ENCODE measurements around the gene TBC1D19. TPM values are rescaled to one million over a fixed set of nuclear protein-coding genes. Genes with fewer than 3 reads are reported as not detected.

TBC1D19 gene
- total and polyA plus RNA-seq, 2 donors (not counting 1 experiment from before 2014, with no cell fraction given), result 1.8 to 11.0 TPM

GRCh38 chr4:26779674-26780073 lies 195.8 kb downstream of the TBC1D19 start:
- Histone ChIP-seq H3K36me3 (replicated peaks in 1 of 2; ENCODE audit: control extremely low read depth in 1 of 2, control insufficient read depth in 1 of 2, extremely low read depth in 1 of 2, insufficient read depth in 2 of 2, low read length in 1 of 2) (no peaks in the 10 kb centered on the region), H3K9me3 (ENCODE audit: control extremely low read depth in 1 of 3, control insufficient read depth in 2 of 3, insufficient read depth in 1 of 3, low read length in 2 of 3) (no peaks in the 10 kb centered on the region), H3K27ac (ENCODE audit: low read length in 2 of 2) (no peak overlapping the region), H3K79me2 (ENCODE audit: control insufficient read depth, insufficient read depth, low read length) (no peaks in the 10 kb centered on the region), H3K9ac (ENCODE audit: low read length) (no peak overlapping the region), H3K4me1 (ENCODE audit: control insufficient read depth in 2 of 2, insufficient read depth in 2 of 2, low read length in 2 of 2) (peaks cover 4 to 5% of the 10 kb centered on the region in 2 donors), H4K20me1 (ENCODE audit: control insufficient read depth, insufficient read depth, low read length, poor library complexity, severe bottlenecking) (no peaks in the 10 kb centered on the region), H3K4me2 (replicated peaks; ENCODE audit: low read depth, low read length, poor library complexity, severe bottlenecking) (no peak overlapping the region), H3K27me3 (replicated peaks in 1 of 4; ENCODE audit: control extremely low read depth in 1 of 4, control insufficient read depth in 3 of 4, insufficient read depth in 4 of 4, low read length in 3 of 4) (no peaks in the 10 kb centered on the region), H3K4me3 (ENCODE audit: control extremely low read depth in 1 of 5, extremely low read depth in 1 of 5, insufficient read depth in 1 of 5, low read depth in 2 of 5, low read length in 4 of 5) (no peak overlapping the region), H2AFZ (ENCODE audit: insufficient read depth, low read depth, low read length, poor library complexity, severe bottlenecking) (no peak overlapping the region)
- TF ChIP-seq CTCF (IDR thresholded peaks at IDR 0.05) (no peak), EZH2 (IDR thresholded peaks at IDR 0.05; ENCODE audit: borderline replicate concordance, insufficient read depth, low read depth, low read length, poor library complexity, severe bottlenecking) (no peak)
- ATAC-seq (ENCODE audit: low read depth) (no peak), DNase-seq (no peak)
- ChIA-PET POLR2A (no interaction called here), CTCF (no interaction called here)
- Mint-ChIP-seq H3K9me3 (ENCODE audit: insufficient read depth) (no peaks in the 10 kb centered on the region), H3K4me3 (no peak overlapping the region), H3K27ac (no peak overlapping the region), H3K27me3 (no peaks in the 10 kb centered on the region), H3K4me1 (peaks cover 8% of the 10 kb centered on the region)
- 100% methylated on average over 1 of the region's 2 CpGs for WGBS (ENCODE audit: insufficient coverage)
- intact Hi-C loops (cut with micrococcal nuclease), result no loop called here

- Histone ChIP-seq H3K4me3 (ENCODE audit: control extremely low read depth in 1 of 5, extremely low read depth in 1 of 5, insufficient read depth in 1 of 5, low read depth in 2 of 5, low read length in 4 of 5) (no peak overlapping the region), H4K20me1 (ENCODE audit: control insufficient read depth, insufficient read depth, low read length, poor library complexity, severe bottlenecking) (no peaks in the 10 kb centered on the region), H3K79me2 (ENCODE audit: control insufficient read depth, insufficient read depth, low read length) (no peaks in the 10 kb centered on the region), H3K4me1 (ENCODE audit: control insufficient read depth in 2 of 2, insufficient read depth in 2 of 2, low read length in 2 of 2) (peaks cover 4 to 7% of the 10 kb centered on the region in 2 donors), H3K9me3 (ENCODE audit: control extremely low read depth in 1 of 3, control insufficient read depth in 2 of 3, insufficient read depth in 1 of 3, low read length in 2 of 3) (no peaks in the 10 kb centered on the region), H3K27me3 (replicated peaks in 1 of 4; ENCODE audit: control extremely low read depth in 1 of 4, control insufficient read depth in 3 of 4, insufficient read depth in 4 of 4, low read length in 3 of 4) (no peaks in the 10 kb centered on the region), H3K9ac (ENCODE audit: low read length) (no peak overlapping the region), H3K36me3 (replicated peaks in 1 of 2; ENCODE audit: control extremely low read depth in 1 of 2, control insufficient read depth in 1 of 2, extremely low read depth in 1 of 2, insufficient read depth in 2 of 2, low read length in 1 of 2) (no peaks in the 10 kb centered on the region), H3K27ac (ENCODE audit: low read length in 2 of 2) (no peak overlapping the region), H3K4me2 (replicated peaks; ENCODE audit: low read depth, low read length, poor library complexity, severe bottlenecking) (no peak overlapping the region), H2AFZ (ENCODE audit: insufficient read depth, low read depth, low read length, poor library complexity, severe bottlenecking) (no peak overlapping the region)
- ATAC-seq (ENCODE audit: low read depth) (no peak), DNase-seq (no peak)
- intact Hi-C loops (cut with micrococcal nuclease), result no loop called here
- H3K9me3 Mint-ChIP-seq (ENCODE audit: insufficient read depth), result no peaks in the 10 kb centered on the region
- WGBS (ENCODE audit: insufficient coverage), result no CpG with 5 or more reads among the region's 1 CpG
- H3K4me3 Mint-ChIP-seq, result no peak overlapping the region
- no peak overlapping the region for H3K27ac Mint-ChIP-seq
- H3K27me3 Mint-ChIP-seq, result no peaks in the 10 kb centered on the region
- CTCF ChIA-PET, result no interaction called here
- H3K4me1 Mint-ChIP-seq, result peaks cover 12% of the 10 kb centered on the region
- POLR2A ChIA-PET, result no interaction called here
- no peak for TF ChIP-seq EZH2 (IDR thresholded peaks at IDR 0.05; ENCODE audit: borderline replicate concordance, insufficient read depth, low read depth, low read length, poor library complexity, severe bottlenecking)
- no peak for TF ChIP-seq CTCF (IDR thresholded peaks at IDR 0.05)
Observed at GRCh38 chr4:26780539-26780938, 196.7 kb downstream of the TBC1D19 start.
